Measurements from ENCODE around the gene CAB39L.

Gene CAB39L

DNA sequence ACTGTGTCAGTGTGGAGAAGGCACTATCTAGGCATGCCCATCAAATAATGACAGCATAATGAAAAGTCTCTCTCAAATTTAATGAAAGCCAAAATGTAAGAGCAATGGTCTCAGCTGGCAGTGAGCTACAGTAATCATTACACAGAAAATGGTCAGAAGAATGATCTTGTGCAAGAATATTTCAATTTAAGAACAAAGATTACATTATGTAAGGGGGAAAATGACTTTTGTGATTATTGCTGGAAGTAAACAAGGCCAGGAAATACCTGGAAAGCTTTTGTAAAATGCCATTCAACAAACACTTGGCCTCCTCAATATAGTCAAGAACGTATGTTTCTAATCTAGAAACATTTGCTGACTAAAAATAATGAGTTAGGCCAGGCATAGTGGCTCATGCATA, 89.1 kb downstream of the CAB39L start:
- Histone ChIP-seq H3K27me3 (replicated peaks; ENCODE audit: control insufficient read depth, insufficient read depth, low read length, poor library complexity, severe bottlenecking) (no peaks in the 10 kb centered on the region), H3K36me3 (ENCODE audit: control insufficient read depth, insufficient read depth, low read length) (no peaks in the 10 kb centered on the region), H3K4me3 (ENCODE audit: insufficient read depth, low read depth, low read length, poor library complexity, severe bottlenecking) (no peak overlapping the region), H3K9me3 (ENCODE audit: control insufficient read depth, low read length) (no peaks in the 10 kb centered on the region), H3K4me1 (ENCODE audit: control insufficient read depth, insufficient read depth, low read length, poor library complexity, severe bottlenecking) (no peaks in the 10 kb centered on the region), H3K27ac (ENCODE audit: insufficient read depth, low read length, poor library complexity, severe bottlenecking) (no peak overlapping the region)
- DNase-seq: no peak

DNA sequence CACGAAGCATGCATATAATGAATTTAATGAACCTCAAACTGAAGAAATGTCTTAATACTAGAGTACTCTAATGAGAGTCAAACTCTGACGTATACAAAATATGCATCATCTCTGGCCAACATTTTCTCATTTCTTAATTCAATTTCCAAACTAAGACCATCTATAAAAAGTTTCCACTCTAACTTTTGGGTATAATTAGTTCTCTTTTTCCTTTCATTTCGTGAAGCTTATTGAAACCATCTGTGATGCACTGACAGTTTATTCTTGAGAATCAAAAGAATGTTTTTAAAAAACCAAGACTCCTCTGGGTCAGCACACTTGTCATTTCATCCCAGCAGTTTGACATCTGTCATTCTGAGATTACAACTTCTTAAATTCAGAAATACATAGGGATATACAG, 90.0 kb downstream of the CAB39L start:
- DNase-seq: no peak
- H3K4me1 ChIP-seq (ENCODE audit: control insufficient read depth, insufficient read depth, low read length, poor library complexity, severe bottlenecking): no peaks in the 10 kb centered on the region
- H3K27me3 ChIP-seq (replicated peaks; ENCODE audit: control insufficient read depth, insufficient read depth, low read length, poor library complexity, severe bottlenecking): no peaks in the 10 kb centered on the region
- no peaks in the 10 kb centered on the region for H3K36me3 ChIP-seq (ENCODE audit: control insufficient read depth, insufficient read depth, low read length)
- no peak overlapping the region for H3K4me3 ChIP-seq (ENCODE audit: insufficient read depth, low read depth, low read length, poor library complexity, severe bottlenecking)
- H3K27ac ChIP-seq (ENCODE audit: insufficient read depth, low read length, poor library complexity, severe bottlenecking): no peak overlapping the region
- no peaks in the 10 kb centered on the region for H3K9me3 ChIP-seq (ENCODE audit: control insufficient read depth, low read length)

DNA sequence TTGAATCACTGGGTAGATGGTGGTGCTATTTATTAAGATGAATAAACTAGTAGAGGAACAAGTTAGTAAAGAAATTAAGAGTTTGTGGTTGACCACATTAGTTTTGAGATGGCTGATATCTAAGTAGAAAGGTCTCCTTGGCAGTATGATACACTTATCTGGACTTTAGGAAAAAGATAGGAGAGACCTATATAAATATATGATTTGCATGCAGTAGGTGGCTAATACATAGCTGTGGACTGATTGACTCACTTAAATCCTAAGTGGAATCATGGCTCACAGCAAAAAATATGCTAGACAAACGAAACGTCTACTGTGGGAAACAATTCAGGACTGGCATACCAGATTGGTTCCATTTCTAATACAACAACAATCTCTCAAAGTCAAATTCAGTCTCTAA, 92.0 kb downstream of the CAB39L start:
- H3K36me3 ChIP-seq (ENCODE audit: control insufficient read depth, insufficient read depth, low read length): no peaks in the 10 kb centered on the region
- H3K9me3 ChIP-seq (ENCODE audit: control insufficient read depth, low read length): no peaks in the 10 kb centered on the region
- H3K27ac ChIP-seq (ENCODE audit: insufficient read depth, low read length, poor library complexity, severe bottlenecking): no peak overlapping the region
- no peak overlapping the region for H3K4me3 ChIP-seq (ENCODE audit: insufficient read depth, low read depth, low read length, poor library complexity, severe bottlenecking)
- no peaks in the 10 kb centered on the region for H3K4me1 ChIP-seq (ENCODE audit: control insufficient read depth, insufficient read depth, low read length, poor library complexity, severe bottlenecking)
- DNase-seq: no peak
- H3K27me3 ChIP-seq (replicated peaks; ENCODE audit: control insufficient read depth, insufficient read depth, low read length, poor library complexity, severe bottlenecking): no peaks in the 10 kb centered on the region

DNA sequence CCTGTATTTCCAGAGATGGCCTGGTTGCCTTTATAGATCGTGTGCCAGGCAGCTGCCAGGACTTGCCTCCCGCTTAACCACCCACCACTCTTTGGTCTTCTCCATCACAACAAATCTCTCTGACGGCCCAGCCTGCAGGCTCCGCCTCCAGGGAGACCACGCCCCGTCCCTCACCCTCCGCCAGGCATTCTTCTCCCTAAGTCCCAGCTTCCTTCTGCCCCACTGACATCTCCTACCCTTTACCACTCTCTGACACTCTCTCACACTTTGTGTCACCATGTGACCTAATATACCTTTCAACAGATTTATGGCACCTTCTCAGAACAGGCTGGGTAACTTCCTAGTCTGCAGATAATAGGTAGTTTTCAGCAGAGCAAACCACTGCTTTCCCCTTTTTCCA, 95.1 kb downstream of the CAB39L start:
- no peaks in the 10 kb centered on the region for H3K27me3 ChIP-seq (replicated peaks; ENCODE audit: control insufficient read depth, insufficient read depth, low read length, poor library complexity, severe bottlenecking)
- no peak for DNase-seq
- H3K9me3 ChIP-seq (ENCODE audit: control insufficient read depth, low read length): no peaks in the 10 kb centered on the region
- no peaks in the 10 kb centered on the region for H3K36me3 ChIP-seq (ENCODE audit: control insufficient read depth, insufficient read depth, low read length)
- no peak overlapping the region for H3K4me3 ChIP-seq (ENCODE audit: insufficient read depth, low read depth, low read length, poor library complexity, severe bottlenecking)
- H3K27ac ChIP-seq (ENCODE audit: insufficient read depth, low read length, poor library complexity, severe bottlenecking): no peak overlapping the region
- H3K4me1 ChIP-seq (ENCODE audit: control insufficient read depth, insufficient read depth, low read length, poor library complexity, severe bottlenecking): no peaks in the 10 kb centered on the region

DNA sequence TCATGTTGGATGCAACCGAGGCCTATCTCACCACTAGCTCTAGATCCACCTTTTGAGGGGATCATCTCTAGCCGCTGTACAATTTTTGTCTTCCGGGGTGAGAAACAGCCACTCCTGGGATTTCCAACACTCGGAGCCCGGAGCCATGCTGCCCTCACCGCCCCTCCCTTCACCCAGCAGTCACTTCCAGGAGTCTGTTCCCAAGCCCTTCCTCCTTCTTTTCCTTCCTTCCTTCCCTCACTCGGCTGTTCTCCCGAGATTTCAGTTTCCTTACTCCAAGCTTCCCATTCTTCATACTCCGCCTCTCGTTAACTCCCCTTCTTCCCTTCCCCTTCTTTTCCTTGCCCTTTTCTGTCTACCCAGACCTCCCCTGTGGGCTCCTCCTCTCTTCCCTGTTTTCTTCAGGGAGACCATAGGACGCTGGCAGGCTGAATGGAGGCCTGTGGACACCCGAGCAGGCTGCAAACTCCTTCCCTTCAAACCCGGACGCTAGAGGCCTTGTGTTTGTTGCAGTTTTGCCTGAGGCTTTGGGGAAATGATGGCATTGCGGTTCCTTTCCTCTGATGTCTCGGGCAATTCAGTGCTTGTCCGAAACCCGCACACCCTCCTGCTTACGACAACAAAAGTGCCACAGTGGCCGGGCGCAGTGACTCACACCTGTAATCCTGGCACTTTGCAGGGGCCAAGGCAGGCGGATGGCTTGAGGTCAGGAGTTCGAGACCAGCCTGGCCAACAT, 96.0 kb downstream of the CAB39L start:
- Histone ChIP-seq H3K9me3 (ENCODE audit: control insufficient read depth, low read length) (no peaks in the 10 kb centered on the region), H3K36me3 (ENCODE audit: control insufficient read depth, insufficient read depth, low read length) (no peaks in the 10 kb centered on the region), H3K27ac (ENCODE audit: insufficient read depth, low read length, poor library complexity, severe bottlenecking) (no peak overlapping the region), H3K4me1 (ENCODE audit: control insufficient read depth, insufficient read depth, low read length, poor library complexity, severe bottlenecking) (no peaks in the 10 kb centered on the region), H3K4me3 (ENCODE audit: insufficient read depth, low read depth, low read length, poor library complexity, severe bottlenecking) (no peak overlapping the region), H3K27me3 (replicated peaks; ENCODE audit: control insufficient read depth, insufficient read depth, low read length, poor library complexity, severe bottlenecking) (no peaks in the 10 kb centered on the region)
- no peak for DNase-seq

DNA sequence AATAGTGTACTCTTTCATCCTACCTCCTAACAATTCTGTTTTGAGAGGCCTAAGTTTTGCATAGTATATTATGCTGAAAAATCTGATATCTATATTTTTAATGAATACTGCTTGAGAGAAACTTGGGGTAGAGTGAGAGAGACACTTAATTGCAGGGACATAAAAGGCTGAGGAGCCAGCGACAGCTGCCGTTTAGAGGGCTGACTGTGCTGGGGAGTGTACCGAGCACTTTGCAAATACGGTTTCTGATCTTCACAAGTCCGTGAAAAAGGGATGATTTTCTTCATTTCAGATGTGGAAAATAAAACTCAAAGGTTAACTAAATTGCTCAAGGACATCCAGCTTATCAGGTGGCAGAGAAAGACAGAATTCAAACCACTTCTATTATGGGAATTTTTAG, 97.4 kb downstream of the CAB39L start:
- no peak for DNase-seq

DNA sequence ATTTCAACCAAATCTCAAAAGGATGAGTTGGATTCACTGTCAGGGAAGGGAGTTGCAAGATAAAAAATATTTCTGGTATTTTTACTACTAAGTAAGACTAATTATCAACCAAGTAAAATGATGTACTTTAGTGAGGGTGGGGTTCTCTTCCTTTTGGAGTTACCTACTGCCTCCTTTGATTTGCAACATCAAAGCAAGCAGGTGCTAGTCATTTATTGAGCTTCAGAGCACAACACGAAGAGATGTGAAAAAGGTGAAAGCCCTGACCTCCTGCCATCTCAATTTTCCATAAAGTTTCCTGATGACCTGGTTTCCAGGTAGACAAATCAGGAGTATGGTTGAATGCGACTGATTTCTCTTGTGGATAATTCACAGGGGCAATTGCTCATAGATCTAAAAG, 100.1 kb downstream of the CAB39L start:
- Histone ChIP-seq H3K9me3 (ENCODE audit: control insufficient read depth, low read length) (no peaks in the 10 kb centered on the region), H3K27me3 (replicated peaks; ENCODE audit: control insufficient read depth, insufficient read depth, low read length, poor library complexity, severe bottlenecking) (no peaks in the 10 kb centered on the region)
- no peak for DNase-seq

More for the DNA sequence above, 97.4 kb downstream of the CAB39L start:
- Histone ChIP-seq H3K9me3 (ENCODE audit: control insufficient read depth, low read length) (no peaks in the 10 kb centered on the region), H3K4me3 (ENCODE audit: insufficient read depth, low read depth, low read length, poor library complexity, severe bottlenecking) (no peak overlapping the region), H3K27ac (ENCODE audit: insufficient read depth, low read length, poor library complexity, severe bottlenecking) (no peak overlapping the region), H3K27me3 (replicated peaks; ENCODE audit: control insufficient read depth, insufficient read depth, low read length, poor library complexity, severe bottlenecking) (no peaks in the 10 kb centered on the region), H3K36me3 (ENCODE audit: control insufficient read depth, insufficient read depth, low read length) (no peaks in the 10 kb centered on the region), H3K4me1 (ENCODE audit: control insufficient read depth, insufficient read depth, low read length, poor library complexity, severe bottlenecking) (no peaks in the 10 kb centered on the region)

DNA sequence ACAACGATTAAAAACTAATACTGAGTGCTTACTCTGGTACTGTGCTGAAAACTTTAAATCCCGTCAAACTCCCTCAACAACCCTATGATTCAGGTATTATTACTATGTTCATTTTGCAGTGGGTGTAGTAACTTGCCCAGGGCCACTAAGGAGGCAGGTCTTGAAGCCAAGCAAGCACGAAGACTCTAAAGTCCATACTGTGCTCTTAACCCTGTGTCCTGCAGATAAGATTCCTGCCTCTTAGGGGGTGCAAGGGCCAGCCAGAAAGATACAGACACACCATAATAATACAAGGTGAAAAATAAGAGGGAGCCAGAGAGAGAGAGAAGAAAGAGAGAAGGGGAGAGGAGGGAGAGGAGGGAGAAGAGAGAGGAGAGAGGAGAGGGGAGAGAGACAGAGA, 100.6 kb downstream of the CAB39L start:
- no peak overlapping the region for H3K27ac ChIP-seq (ENCODE audit: insufficient read depth, low read length, poor library complexity, severe bottlenecking)
- no peak overlapping the region for H3K4me3 ChIP-seq (ENCODE audit: insufficient read depth, low read depth, low read length, poor library complexity, severe bottlenecking)
- H3K4me1 ChIP-seq (ENCODE audit: control insufficient read depth, insufficient read depth, low read length, poor library complexity, severe bottlenecking): no peaks in the 10 kb centered on the region
- no peaks in the 10 kb centered on the region for H3K9me3 ChIP-seq (ENCODE audit: control insufficient read depth, low read length)
- H3K36me3 ChIP-seq (ENCODE audit: control insufficient read depth, insufficient read depth, low read length): no peaks in the 10 kb centered on the region
- H3K27me3 ChIP-seq (replicated peaks; ENCODE audit: control insufficient read depth, insufficient read depth, low read length, poor library complexity, severe bottlenecking): no peaks in the 10 kb centered on the region
- DNase-seq: no peak

More for the DNA sequence above, 100.1 kb downstream of the CAB39L start:
- Histone ChIP-seq H3K36me3 (ENCODE audit: control insufficient read depth, insufficient read depth, low read length) (no peaks in the 10 kb centered on the region), H3K4me1 (ENCODE audit: control insufficient read depth, insufficient read depth, low read length, poor library complexity, severe bottlenecking) (no peaks in the 10 kb centered on the region), H3K27ac (ENCODE audit: insufficient read depth, low read length, poor library complexity, severe bottlenecking) (no peak overlapping the region), H3K4me3 (ENCODE audit: insufficient read depth, low read depth, low read length, poor library complexity, severe bottlenecking) (no peak overlapping the region)

DNA sequence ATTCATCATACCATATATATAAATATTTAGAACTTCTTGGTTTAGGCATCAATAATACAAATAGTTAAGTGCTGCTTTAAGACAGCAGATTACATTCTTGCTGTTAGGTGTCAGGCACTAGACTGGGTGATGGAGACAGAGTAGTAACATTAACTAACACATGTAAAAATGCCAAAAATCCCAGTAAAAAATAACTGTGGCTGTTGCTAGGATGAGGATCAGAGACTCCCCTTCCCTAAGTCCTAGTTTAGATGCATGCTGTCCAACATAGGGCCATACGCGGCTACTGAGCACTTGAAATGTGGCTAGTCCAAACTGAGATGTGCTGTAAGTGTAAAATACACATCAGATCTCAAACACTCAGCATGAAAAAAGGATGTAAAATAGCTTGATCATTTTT, 101.4 kb downstream of the CAB39L start:
- Histone ChIP-seq H3K36me3 (ENCODE audit: control insufficient read depth, insufficient read depth, low read length) (no peaks in the 10 kb centered on the region), H3K9me3 (ENCODE audit: control insufficient read depth, low read length) (no peaks in the 10 kb centered on the region), H3K4me1 (ENCODE audit: control insufficient read depth, insufficient read depth, low read length, poor library complexity, severe bottlenecking) (no peaks in the 10 kb centered on the region), H3K27me3 (replicated peaks; ENCODE audit: control insufficient read depth, insufficient read depth, low read length, poor library complexity, severe bottlenecking) (no peaks in the 10 kb centered on the region), H3K4me3 (ENCODE audit: insufficient read depth, low read depth, low read length, poor library complexity, severe bottlenecking) (no peak overlapping the region), H3K27ac (ENCODE audit: insufficient read depth, low read length, poor library complexity, severe bottlenecking) (no peak overlapping the region)
- no peak for DNase-seq

DNA sequence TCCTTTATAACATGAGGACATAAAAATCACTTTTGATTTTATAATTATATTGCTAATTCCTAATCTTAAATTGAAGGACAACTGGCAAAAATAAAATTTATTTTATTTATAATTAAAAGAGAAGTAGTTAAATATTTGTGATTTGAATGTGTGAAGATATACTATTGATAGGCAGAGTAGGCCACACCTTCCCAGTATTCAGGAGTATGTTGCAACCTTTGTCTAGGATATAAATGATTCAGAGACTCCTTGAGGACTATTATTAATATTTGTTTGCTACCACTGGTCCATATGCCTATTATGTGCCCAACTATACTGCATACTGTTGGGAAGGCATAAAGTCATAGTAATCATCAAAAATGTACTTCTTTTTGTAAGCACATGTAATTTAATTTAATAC, 101.9 kb downstream of the CAB39L start:
- Histone ChIP-seq H3K4me1 (ENCODE audit: control insufficient read depth, insufficient read depth, low read length, poor library complexity, severe bottlenecking) (no peaks in the 10 kb centered on the region), H3K36me3 (ENCODE audit: control insufficient read depth, insufficient read depth, low read length) (no peaks in the 10 kb centered on the region), H3K4me3 (ENCODE audit: insufficient read depth, low read depth, low read length, poor library complexity, severe bottlenecking) (no peak overlapping the region), H3K27ac (ENCODE audit: insufficient read depth, low read length, poor library complexity, severe bottlenecking) (no peak overlapping the region), H3K27me3 (replicated peaks; ENCODE audit: control insufficient read depth, insufficient read depth, low read length, poor library complexity, severe bottlenecking) (no peaks in the 10 kb centered on the region), H3K9me3 (ENCODE audit: control insufficient read depth, low read length) (no peaks in the 10 kb centered on the region)
- no peak for DNase-seq

Measured in effector memory CD4-positive, alpha-beta T cell (primary cell).